OCI-LY1 (cell line): ENCODE data around the gene BRD1.

Source experiments
- H2AFZ ChIP-seq: fragments of 200-600 bp; sonication (generic), shearing (Covaris generic); 2 replicates; pipeline ENCODE4 v1.6.0; 2014; ENCODE audit warnings: antibody characterized with exemption, mild to moderate bottlenecking, low read length
- H3F3A ChIP-seq: fragments of 200-600 bp; sonication (generic), shearing (Covaris generic); 2 replicates; pipeline ENCODE4 v1.6.0; 2014; ENCODE audit warnings: mild to moderate bottlenecking, antibody characterized with exemption, low read length, moderate library complexity; ENCODE audit not compliant: insufficient read depth
- H3K27ac ChIP-seq: fragments of 200-600 bp; sonication (generic); 2 replicates; pipeline ENCODE4 v1.5.1; 2014; ENCODE audit warnings: low read length, mixed run types, mild to moderate bottlenecking, low read depth; ENCODE audit not compliant: poor library complexity, severe bottlenecking
- H3K27me3 ChIP-seq: fragments of 200-600 bp; sonication (generic); 2 replicates; pipeline ENCODE4 v1.6.0; 2014; ENCODE audit warnings: antibody characterized with exemption, mild to moderate bottlenecking, low read length, moderate library complexity; ENCODE audit not compliant: insufficient read depth
- H3K36me3 ChIP-seq: fragments of 200-600 bp; sonication (generic); 2 replicates; pipeline ENCODE4 v1.6.1; 2014; ENCODE audit warnings: mild to moderate bottlenecking, antibody characterized with exemption, low read length, moderate library complexity, mixed read lengths; ENCODE audit not compliant: insufficient read depth
- H3K4me1 ChIP-seq: fragments of 200-600 bp; sonication (generic); 2 replicates; pipeline ENCODE4 v1.5.1; 2014; ENCODE audit warnings: mild to moderate bottlenecking, low read length, moderate library complexity; ENCODE audit not compliant: insufficient read depth, severe bottlenecking
- H3K4me2 ChIP-seq: fragments of 200-600 bp; sonication (generic), shearing (Covaris generic); 2 replicates; pipeline ENCODE4 v1.6.1; 2014; ENCODE audit warnings: low read length
- H3K4me3 ChIP-seq: fragments of 200-600 bp; sonication (generic); 2 replicates; pipeline ENCODE4 v1.5.1; 2014; ENCODE audit warnings: low read length, low read depth, mild to moderate bottlenecking, mixed read lengths; ENCODE audit not compliant: poor library complexity, severe bottlenecking
- H3K79me2 ChIP-seq: fragments of 200-600 bp; shearing (Covaris generic); 2 replicates; pipeline ENCODE4 v1.6.1; 2016; ENCODE audit warnings: mixed run types, low read length, mixed read lengths; ENCODE audit not compliant: insufficient read depth
- H3K9ac ChIP-seq: fragments of 200-600 bp; sonication (generic), shearing (Covaris generic); 2 replicates; pipeline ENCODE4 v1.6.1; 2014; ENCODE audit warnings: mild to moderate bottlenecking, low read length, mixed read lengths
- H3K9me2 ChIP-seq: fragments of 200-600 bp; sonication (generic), shearing (Covaris generic); 2 replicates; pipeline ENCODE4 v1.6.1; 2014; ENCODE audit warnings: low read depth, mild to moderate bottlenecking, low read length, mixed read lengths
- H3K9me3 ChIP-seq: fragments of 200-600 bp; shearing (Covaris generic); 2 replicates; pipeline ENCODE4 v1.6.1; 2014; ENCODE audit warnings: low read length, mixed read lengths
- H4K20me1 ChIP-seq: fragments of 200-600 bp; sonication (generic), shearing (Covaris generic); 2 replicates; pipeline ENCODE4 v1.6.0; 2016; ENCODE audit warnings: mild to moderate bottlenecking, low read length; ENCODE audit not compliant: insufficient read depth
- EZH2 ChIP-seq: fragments of 200-600 bp; sonication (generic), shearing (Covaris generic); IDR thresholded peaks from 2 replicates; pipeline ENCODE4 v1.8.0; 2017; ENCODE audit warnings: borderline replicate concordance, mixed run types, mild to moderate bottlenecking, antibody characterized with exemption, low read length, moderate library complexity, mixed read lengths
- TF ChIP-seq, protein P1 (sequence below): fragments of 200-600 bp; sonication (generic), shearing (Covaris generic); IDR thresholded peaks from 2 replicates; pipeline ENCODE4 v1.5.1; 2017; ENCODE audit warnings: mild to moderate bottlenecking, antibody characterized with exemption, low read length, moderate library complexity, mixed read lengths

The BRD1 gene

DNA sequence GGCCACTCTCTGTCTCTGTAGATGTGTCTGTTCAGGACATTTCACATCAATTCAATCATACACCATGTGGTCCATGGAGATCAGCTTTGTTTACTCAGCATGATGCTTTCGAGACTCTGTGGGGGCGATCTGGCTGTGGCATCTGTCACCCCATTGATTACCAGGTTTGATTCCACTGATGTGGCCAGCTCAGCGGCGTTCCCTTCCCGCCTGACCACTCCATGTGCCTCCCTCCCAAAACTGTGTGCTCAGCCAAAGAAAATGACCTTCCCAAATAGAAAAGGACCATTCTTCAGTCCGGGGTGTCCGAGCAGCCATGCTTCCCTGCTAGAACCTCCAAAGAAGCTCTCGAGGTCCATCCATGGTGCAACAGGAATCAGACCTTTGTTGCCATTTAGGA is 89.1 kb downstream of the BRD1 start:
- H3K36me3 ChIP-seq = no peaks in the 10 kb centered on the region
- H3K27me3 ChIP-seq = peaks cover 9% of the 10 kb centered on the region; the same call in 1 of the 2 replicates
- no peaks in the 10 kb centered on the region for H3K9me2 ChIP-seq
- no peaks in the 10 kb centered on the region for H3K4me1 ChIP-seq
- no peak overlapping the region for H3K4me2 ChIP-seq
- TF ChIP-seq, protein P1, sequence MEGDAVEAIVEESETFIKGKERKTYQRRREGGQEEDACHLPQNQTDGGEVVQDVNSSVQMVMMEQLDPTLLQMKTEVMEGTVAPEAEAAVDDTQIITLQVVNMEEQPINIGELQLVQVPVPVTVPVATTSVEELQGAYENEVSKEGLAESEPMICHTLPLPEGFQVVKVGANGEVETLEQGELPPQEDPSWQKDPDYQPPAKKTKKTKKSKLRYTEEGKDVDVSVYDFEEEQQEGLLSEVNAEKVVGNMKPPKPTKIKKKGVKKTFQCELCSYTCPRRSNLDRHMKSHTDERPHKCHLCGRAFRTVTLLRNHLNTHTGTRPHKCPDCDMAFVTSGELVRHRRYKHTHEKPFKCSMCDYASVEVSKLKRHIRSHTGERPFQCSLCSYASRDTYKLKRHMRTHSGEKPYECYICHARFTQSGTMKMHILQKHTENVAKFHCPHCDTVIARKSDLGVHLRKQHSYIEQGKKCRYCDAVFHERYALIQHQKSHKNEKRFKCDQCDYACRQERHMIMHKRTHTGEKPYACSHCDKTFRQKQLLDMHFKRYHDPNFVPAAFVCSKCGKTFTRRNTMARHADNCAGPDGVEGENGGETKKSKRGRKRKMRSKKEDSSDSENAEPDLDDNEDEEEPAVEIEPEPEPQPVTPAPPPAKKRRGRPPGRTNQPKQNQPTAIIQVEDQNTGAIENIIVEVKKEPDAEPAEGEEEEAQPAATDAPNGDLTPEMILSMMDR = no peak
- no peak for TF ChIP-seq EZH2
- no peaks in the 10 kb centered on the region for H3F3A ChIP-seq
- H3K27ac ChIP-seq = no peak overlapping the region
- H4K20me1 ChIP-seq = no peaks in the 10 kb centered on the region
- H3K9me3 ChIP-seq = peaks cover 6% of the 10 kb centered on the region
- H3K9ac ChIP-seq = no peak overlapping the region
- no peaks in the 10 kb centered on the region for H3K79me2 ChIP-seq
- no peak overlapping the region for H2AFZ ChIP-seq
- no peak overlapping the region for H3K4me3 ChIP-seq

GRCh38 chr22:49738006-49738405 is 89.7 kb downstream of the BRD1 start:
- TF ChIP-seq, protein P1 = no peak
- TF ChIP-seq EZH2 = no peak
- Histone ChIP-seq H3K9me2 (no peaks in the 10 kb centered on the region), H3K4me1 (no peaks in the 10 kb centered on the region), H3K79me2 (no peaks in the 10 kb centered on the region), H3F3A (no peaks in the 10 kb centered on the region), H4K20me1 (no peaks in the 10 kb centered on the region), H3K27ac (no peak overlapping the region), H3K4me3 (no peak overlapping the region), H3K27me3 (peaks cover 9% of the 10 kb centered on the region; the same call in 1 of the 2 replicates), H3K9ac (no peak overlapping the region), H3K36me3 (no peaks in the 10 kb centered on the region), H3K4me2 (no peak overlapping the region), H2AFZ (no peak overlapping the region), H3K9me3 (peaks cover 6% of the 10 kb centered on the region)

DNA sequence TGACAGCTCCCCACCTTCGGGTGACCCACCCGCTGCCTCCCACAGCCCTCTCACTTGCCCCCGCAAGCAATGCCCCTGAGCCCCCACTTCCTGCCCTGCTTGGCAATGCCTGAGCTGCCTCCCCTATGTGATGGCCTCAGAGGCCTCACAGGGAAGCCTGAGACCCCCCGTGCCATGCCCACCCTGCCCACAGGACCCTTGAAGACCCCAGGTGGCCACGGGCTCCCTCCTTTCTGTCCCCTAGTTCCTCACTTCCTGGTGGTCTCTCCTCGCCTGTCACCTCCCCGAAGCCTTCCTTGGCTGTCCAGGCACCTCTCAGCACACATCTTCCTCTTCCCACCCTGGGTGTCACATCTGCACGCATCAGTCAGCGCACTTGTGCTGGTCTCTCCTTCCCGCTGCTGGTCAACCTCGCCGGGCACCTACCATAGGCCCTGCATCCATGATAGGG is 90.5 kb downstream of the BRD1 start:
- no peak overlapping the region for H3K4me3 ChIP-seq
- no peaks in the 10 kb centered on the region for H3K79me2 ChIP-seq
- H3K9me3 ChIP-seq = peaks cover 6% of the 10 kb centered on the region
- H2AFZ ChIP-seq = no peak overlapping the region
- TF ChIP-seq, protein P1 = no peak
- TF ChIP-seq EZH2 = no peak
- peaks cover 9% of the 10 kb centered on the region; the same call in 1 of the 2 replicates for H3K27me3 ChIP-seq
- H3K36me3 ChIP-seq = no peaks in the 10 kb centered on the region
- H3K9me2 ChIP-seq = no peaks in the 10 kb centered on the region
- no peak overlapping the region for H3K4me2 ChIP-seq
- H3K4me1 ChIP-seq = no peaks in the 10 kb centered on the region
- no peaks in the 10 kb centered on the region for H4K20me1 ChIP-seq
- no peaks in the 10 kb centered on the region for H3F3A ChIP-seq
- no peak overlapping the region for H3K27ac ChIP-seq
- H3K9ac ChIP-seq = no peak overlapping the region
